GM18526 (cell line): ENCODE data around the gene SCRT2.

Experiments
- POLR2A ChIP-seq: IDR thresholded peaks from 3 replicates; pipeline ENCODE4 v1.6.1; 2011; ENCODE audit not compliant: insufficient read length; ENCODE audit errors: extremely low read depth

SCRT2 gene

GRCh38 chr20:667351-668034 is 8.1 kb downstream of the SCRT2 start:
- TF ChIP-seq POLR2A = no peak

GRCh38 chr20:666877-667276 is 8.7 kb downstream of the SCRT2 start:
- no peak for TF ChIP-seq POLR2A

GRCh38 chr20:665276-665675 is 10.3 kb downstream of the SCRT2 start:
- TF ChIP-seq POLR2A = no peak

GRCh38 chr20:664576-664975 is 11.0 kb downstream of the SCRT2 start:
- no peak for TF ChIP-seq POLR2A

GRCh38 chr20:664151-664550 is 11.5 kb downstream of the SCRT2 start:
- TF ChIP-seq POLR2A = no peak

GRCh38 chr20:663315-664090 is 12.1 kb downstream of the SCRT2 start:
- TF ChIP-seq POLR2A = no peak

GRCh38 chr20:662277-663192 is 13.1 kb downstream of the SCRT2 start:
- TF ChIP-seq POLR2A = no peak

GRCh38 chr20:661474-662270 is 13.9 kb downstream of the SCRT2 start:
- TF ChIP-seq POLR2A = no peak

- no peak for TF ChIP-seq POLR2A
These were observed 16.8 kb downstream of the SCRT2 start for GRCh38 chr20:658731-659291.

- TF ChIP-seq POLR2A = no peak
These were observed 17.4 kb downstream of the SCRT2 start for GRCh38 chr20:658202-658601.

GRCh38 chr20:655726-656624 is 19.6 kb downstream of the SCRT2 start:
- TF ChIP-seq POLR2A = no peak

GRCh38 chr20:654417-654750 is 21.2 kb downstream of the SCRT2 start:
- no peak for TF ChIP-seq POLR2A

GRCh38 chr20:653590-654416 is 21.8 kb downstream of the SCRT2 start:
- TF ChIP-seq POLR2A = no peak

- TF ChIP-seq POLR2A = peak; percentile 48
These were observed 22.5 kb downstream of the SCRT2 start, which contains the start of gene SRXN1 for GRCh38 chr20:653110-653589. TSS of gene SRXN1 (minus strand) at chr20:653200. CDS start at chr20:653185, 15 bp downstream.
